SK-MEL-5 (cell line): ENCODE measurements around the gene MAN1A1. TPM values are rescaled to one million over a fixed set of nuclear protein-coding genes. Genes with fewer than 3 reads are reported as not detected.
A peak's percentile ranks its signal among the peaks of the same experiment; 100 is the strongest.
"Not testable (repeated sequence)": the region's sequence is repeated elsewhere in the genome, so short reads cannot be mapped to it uniquely, and the experiment has no call there.

ENCODE experiments used
- DNase-seq: peaks from one replicate; pipeline ENCODE4 v3.0.0-alpha.2; 2016; ENCODE audit warnings: low read depth, low spot score
- in situ Hi-C: cut with HindIII; loops from 2 replicates; pipeline ENCODE4 v1.10.0; 2016; ENCODE audit warnings: low sequenced_read_pairs, high pct_unique_total_duplicates, low pct_unique_long_range_greater_than_20kb
- polyA plus RNA-seq, 2 experiments: library from polyadenylated mRNA; depleted of rRNA; stranded (reverse); fragments of >200 nt; gene quantifications; 2 replicates each; pipeline ENCODE4 v1.2.3, GENCODE V29; 2015
- total RNA-seq: library from RNA; depleted of rRNA; stranded (reverse); fragments of >200 nt; shearing (Covaris generic); gene quantifications from 2 replicates; pipeline ENCODE4 v1.2.3, GENCODE V29; 2014; rRNA removed

The MAN1A1 gene
- 0.96 and 1.3 TPM in 2 replicates for total RNA-seq
- 0.75 and 1.1 TPM in 2 replicates for polyA plus RNA-seq (2015; cell fraction: cytosol; rRNA removed)
- 0.22 and 0.51 TPM in 2 replicates for polyA plus RNA-seq (2015; cell fraction: nucleus; rRNA removed)

DNA sequence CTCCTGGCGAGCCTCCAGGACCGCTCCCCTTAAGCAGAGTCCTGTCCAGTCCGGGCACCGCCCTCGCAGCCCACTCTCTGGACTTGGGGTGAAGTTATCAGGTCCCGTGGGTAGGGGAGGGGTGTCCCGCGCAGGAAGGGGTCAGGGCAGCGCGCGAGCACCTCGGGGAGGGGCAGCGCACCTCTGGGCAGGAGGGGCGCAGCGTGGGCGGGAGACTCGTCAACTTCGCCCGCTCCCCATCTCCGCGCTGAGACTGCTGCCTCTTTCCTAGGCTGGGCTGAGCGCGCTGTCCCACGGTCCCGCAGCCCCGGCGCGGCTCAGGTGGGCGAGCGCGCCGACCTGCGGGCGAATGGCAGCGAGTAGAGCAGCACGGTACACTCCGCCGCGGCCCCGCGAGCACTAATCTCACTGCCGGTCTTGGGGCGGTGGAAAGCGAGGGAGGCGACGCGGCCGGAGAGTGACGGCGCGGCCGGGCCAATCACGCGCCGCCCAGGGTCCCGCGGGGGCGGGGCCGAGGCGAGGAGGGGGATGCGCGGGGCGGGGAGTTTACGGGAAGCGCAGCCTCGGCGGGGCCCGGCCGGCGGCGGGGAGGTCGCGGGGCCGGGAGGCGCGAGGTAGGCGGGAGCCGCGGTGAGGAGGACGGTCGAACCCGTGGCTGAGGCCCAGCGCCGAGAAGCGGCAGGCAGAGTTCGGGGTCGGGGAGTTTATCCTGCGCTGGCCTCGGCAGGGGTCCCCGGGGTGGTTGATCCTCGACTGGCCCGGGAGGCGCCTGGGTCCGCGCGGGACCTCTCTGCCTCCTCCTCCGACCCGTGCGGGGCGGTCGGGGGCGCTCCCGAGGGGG lies at the start of gene MAN1A1:
Gene MAN1A1 (minus strand): TSS at position 401 of the 841 bp plus-strand sequence. CDS start 696 bp downstream, outside the sequence.
- DNase-seq: peak; percentile 55
- in situ Hi-C loops: no loop called here

DNA sequence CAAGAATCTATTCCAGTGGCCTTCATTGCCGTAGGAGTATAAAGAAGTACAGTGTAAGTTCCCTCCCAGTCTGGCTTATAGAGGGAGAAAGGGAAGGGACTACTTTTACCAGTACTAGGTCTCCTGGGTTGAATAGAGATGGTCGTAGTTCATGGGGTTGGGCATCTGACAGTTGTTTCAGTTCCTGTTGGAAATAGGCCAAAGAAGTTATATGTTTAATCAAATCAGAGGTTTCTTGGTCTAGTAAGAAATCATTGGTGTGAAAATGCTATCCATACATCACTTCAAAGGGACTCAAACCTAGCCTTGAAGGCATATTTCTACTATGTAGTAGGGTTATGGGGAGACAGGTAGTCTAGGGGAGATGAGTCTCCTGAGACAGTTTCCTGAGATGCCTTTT lies 45.6 kb upstream of the MAN1A1 start:
- in situ Hi-C loops: no loop called here
- no peak for DNase-seq

DNA sequence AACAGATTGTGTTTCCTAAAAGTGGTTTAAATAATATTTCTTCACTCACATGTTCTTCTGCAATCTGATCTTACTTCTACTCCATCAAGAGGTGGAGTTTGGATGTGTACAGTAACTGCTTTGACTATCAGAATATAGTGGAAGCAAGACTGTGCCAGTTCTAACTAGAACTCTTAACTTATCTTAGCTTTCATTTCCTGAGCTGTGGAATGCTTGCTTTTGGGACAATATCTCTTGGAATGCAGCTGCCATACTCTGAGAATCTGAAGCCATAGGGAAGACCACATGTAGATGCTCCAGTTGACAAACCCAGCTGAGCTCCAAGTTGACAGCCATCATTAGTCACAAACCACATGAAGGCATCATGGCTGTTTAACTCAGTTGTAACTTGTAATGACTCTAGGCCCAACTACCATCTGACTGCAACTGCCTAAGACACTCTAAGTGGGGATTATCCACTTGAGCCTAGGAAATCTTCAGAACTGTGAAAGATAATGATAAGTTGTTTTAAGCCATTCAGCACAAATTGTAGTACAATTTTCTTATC lies 40.8 kb upstream of the MAN1A1 start:
- DNase-seq: no peak
- in situ Hi-C loops: no loop called here

GRCh38 chr6:119385994-119386393 lies 36.4 kb upstream of the MAN1A1 start:
- in situ Hi-C loops: no loop called here
- DNase-seq: no peak

- no peak for DNase-seq
- in situ Hi-C loops: no loop called here
Measured at GRCh38 chr6:119384444-119384843, 34.9 kb upstream of the MAN1A1 start.

GRCh38 chr6:119379809-119380208 lies 30.2 kb upstream of the MAN1A1 start:
- in situ Hi-C loops: no loop called here
- no peak for DNase-seq

DNA sequence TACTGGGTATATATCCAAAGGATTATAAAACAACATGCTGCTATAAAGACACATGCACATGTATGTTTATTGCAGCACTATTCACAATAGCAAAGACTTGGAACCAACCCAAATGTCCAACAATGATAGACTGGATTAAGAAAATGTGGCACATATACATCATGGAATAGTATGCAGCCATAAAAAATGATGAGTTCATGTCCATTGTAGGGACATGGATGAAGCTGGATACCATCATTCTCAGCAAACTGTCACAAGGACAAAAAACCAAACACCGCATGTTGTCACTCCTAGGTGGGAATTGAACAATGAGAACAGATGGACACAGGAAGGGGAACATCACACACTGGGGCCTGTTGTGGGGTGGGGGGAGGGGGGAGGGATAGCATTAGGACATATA lies 27.5 kb upstream of the MAN1A1 start:
- DNase-seq, in situ Hi-C loops: not testable (repeated sequence)

GRCh38 chr6:119370080-119370479 lies 20.5 kb upstream of the MAN1A1 start:
- no peak for DNase-seq
- in situ Hi-C loops: no loop called here

- in situ Hi-C loops: no loop called here
- DNase-seq: no peak
Measured at GRCh38 chr6:119368921-119369320, 19.4 kb upstream of the MAN1A1 start.

- in situ Hi-C loops: no loop called here
- no peak for DNase-seq
Measured at GRCh38 chr6:119361209-119361608, 11.6 kb upstream of the MAN1A1 start.

- no peak for DNase-seq
- in situ Hi-C loops: no loop called here
Measured at GRCh38 chr6:119360262-119360915, 10.8 kb upstream of the MAN1A1 start.

DNA sequence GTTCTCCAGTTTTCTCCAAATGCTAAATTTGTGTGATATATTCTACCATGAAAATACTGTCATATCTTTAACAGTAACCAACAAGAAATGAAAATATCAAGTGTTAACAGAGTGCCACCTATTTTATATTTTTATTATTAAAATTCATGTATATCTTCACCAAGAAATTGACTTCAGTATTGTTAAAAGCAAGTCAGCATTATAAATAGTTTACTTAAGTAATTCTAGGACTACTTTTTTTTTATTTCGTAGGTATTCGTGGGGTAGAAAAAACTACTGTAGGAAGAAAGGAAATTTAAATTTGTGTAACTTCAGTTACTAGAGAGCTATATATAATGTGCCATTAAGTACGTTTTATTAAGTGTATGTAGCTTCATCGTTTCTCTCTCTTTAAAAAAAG lies 6.3 kb upstream of the MAN1A1 start:
- no peak for DNase-seq
- in situ Hi-C loops: no loop called here

DNA sequence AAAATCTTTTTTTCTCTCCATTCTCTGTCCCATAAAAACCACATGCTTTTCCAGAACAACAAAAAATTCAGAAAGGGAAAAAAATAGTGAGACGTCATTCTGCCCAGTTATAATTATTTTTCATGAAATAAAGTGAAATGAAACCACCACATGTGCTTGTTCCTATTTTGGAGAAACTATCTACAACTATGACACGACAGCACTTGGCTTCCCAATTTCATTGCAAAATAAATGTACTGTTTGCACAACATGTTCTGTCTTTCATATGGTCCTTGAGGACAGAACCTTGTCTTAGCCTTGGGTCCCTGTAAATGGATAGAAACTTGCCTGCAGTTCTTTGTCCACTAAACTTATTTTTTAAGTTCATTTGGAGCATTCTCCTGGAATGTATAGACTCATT lies 5.6 kb upstream of the MAN1A1 start:
- in situ Hi-C loops: no loop called here
- no peak for DNase-seq

- in situ Hi-C loops: no loop called here
- peak; percentile 3 for DNase-seq
Measured at GRCh38 chr6:119353696-119354095, 4.1 kb upstream of the MAN1A1 start.

- in situ Hi-C loops: no loop called here
- no peak for DNase-seq
Measured at GRCh38 chr6:119352001-119352400, 2.4 kb upstream of the MAN1A1 start.

GRCh38 chr6:119350952-119351372 lies 1.4 kb upstream of the MAN1A1 start:
- DNase-seq: peak; percentile 21
- in situ Hi-C loops: no loop called here

DNA sequence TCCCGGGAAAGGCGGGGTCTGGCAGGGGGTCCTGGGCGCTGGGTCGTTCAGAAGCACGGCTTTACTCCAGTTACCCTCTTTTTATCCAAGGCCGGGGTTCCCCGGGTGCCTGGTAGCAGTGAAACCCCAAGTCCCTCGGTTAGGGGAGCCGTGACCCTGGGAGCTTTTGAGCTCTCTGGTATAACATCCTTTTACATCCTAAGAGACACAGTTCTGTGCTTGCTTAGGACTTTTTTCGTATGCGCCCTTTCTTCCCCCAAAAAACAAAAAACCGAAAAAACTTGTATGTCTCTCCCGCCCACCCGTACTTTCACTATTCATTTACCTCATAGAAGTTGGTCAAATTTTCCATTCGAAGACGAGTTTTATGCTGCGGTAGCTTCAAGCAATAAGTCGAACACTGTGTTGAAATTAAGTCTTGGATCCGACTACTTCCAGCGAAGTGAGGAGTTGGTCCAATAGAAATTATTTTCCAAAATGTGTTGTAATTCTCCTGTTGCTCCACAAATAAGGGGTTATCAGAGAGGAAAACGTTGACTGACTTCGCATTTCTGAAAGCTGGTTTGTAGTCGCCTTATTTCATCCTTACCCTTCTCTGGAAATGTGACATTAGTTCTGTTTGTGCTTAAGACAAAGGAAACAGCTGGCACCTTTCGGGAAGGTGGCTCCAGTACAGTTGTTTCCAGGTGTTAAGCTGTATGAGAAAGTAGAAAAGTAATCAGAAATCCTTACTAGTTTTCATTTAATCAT lies 816 bp upstream of the MAN1A1 start:
- in situ Hi-C loops: no loop called here

More for the DNA sequence above, 816 bp upstream of the MAN1A1 start:
- DNase-seq: peak; percentile 13
